K562 (cell line): Measurements from ENCODE around the gene KCTD1.

ENCODE experiments used
- NFATC3 ChIP-seq: fragments of 450-650 bp; IDR thresholded peaks from 2 replicates; pipeline ENCODE4 v1.6.1; 2017; ENCODE audit warnings: mild to moderate bottlenecking
- ZBTB8A ChIP-seq: fragments of 450-650 bp; IDR thresholded peaks from 2 replicates; pipeline ENCODE4 v1.6.1; 2018; ENCODE audit warnings: mild to moderate bottlenecking, moderate library complexity; ENCODE audit not compliant: partially characterized antibody
- ZNF584 ChIP-seq: fragments of 200-800 bp; sonication (Bioruptor generic); IDR thresholded peaks from 2 replicates; pipeline ENCODE4 v1.6.1; 2016; ENCODE audit warnings: low read depth, mild to moderate bottlenecking, missing genetic modification characterization, missing compliant biosample characterization
- TF ChIP-seq, protein P1 (sequence below): sonication (generic); formaldehyde crosslinking; IDR thresholded peaks from 2 replicates; pipeline ENCODE4 v1.8.1; 2023; ENCODE audit warnings: mild to moderate bottlenecking, missing genetic modification reagents

DNA sequence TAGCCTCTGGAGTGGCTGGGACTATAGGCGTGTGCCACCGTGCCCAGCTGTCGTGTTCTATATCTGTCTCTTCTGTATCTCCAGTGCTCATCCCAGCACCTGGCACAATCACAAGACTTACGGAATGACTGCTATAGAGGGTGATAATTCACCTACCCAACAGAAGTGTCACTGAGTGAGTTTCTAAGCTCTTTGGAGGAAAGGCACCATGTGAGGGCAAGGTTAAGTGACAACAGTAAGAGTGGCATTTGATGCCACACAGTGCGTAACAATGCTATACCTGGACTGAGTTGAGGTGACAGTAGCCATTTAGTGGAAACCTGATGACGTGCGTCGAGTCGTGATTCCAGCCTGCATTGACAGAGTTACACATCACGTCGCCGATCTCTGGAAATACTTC is 89.0 kb downstream of the KCTD1 start:
- TF ChIP-seq NFATC3 (no peak), ZNF584 (CRISPR knock-in tag) (no peak), ZBTB8A (no peak)
- TF ChIP-seq, protein P1, sequence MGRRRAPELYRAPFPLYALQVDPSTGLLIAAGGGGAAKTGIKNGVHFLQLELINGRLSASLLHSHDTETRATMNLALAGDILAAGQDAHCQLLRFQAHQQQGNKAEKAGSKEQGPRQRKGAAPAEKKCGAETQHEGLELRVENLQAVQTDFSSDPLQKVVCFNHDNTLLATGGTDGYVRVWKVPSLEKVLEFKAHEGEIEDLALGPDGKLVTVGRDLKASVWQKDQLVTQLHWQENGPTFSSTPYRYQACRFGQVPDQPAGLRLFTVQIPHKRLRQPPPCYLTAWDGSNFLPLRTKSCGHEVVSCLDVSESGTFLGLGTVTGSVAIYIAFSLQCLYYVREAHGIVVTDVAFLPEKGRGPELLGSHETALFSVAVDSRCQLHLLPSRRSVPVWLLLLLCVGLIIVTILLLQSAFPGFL (CRISPR knock-in tag) = no peak
